ENCODE measurements around the gene CADM2. TPM values are rescaled to one million over a fixed set of nuclear protein-coding genes. Genes with fewer than 3 reads are reported as not detected.

Gene CADM2
- total RNA-seq, 1 experiment from 2014 or later = 10.9 TPM

DNA sequence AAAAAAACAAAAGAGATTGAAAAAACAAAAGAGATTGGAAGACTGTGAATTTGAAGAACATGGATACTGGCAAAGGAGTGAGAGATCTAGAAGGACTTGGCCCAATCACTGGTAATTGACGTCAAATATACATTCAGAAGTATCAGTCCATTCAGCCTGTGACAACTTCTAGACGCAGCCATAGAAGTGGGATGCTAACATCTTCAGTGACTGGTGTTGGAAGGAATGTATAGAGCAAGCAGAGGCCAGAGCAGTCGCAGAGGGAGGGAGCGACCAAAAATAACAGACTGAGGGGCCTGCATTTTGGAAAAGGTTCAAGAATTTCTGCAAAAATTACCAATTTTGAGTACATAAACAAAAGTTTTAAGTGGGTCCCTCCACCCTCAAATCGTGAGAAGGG, 473.3 kb downstream of the CADM2 start:
- no peak overlapping the region for H3K18ac ChIP-seq (ENCODE audit: insufficient read length, low read depth, low read length)
- H3K23ac ChIP-seq (ENCODE audit: insufficient read length, low read depth, low read length) = no peak overlapping the region
- no peaks in the 10 kb centered on the region for H3K23me2 ChIP-seq (ENCODE audit: insufficient read length, low read depth, low read length, poor library complexity, severe bottlenecking)
- H3K27ac ChIP-seq (ENCODE audit: insufficient read length, low read depth, low read length) = no peak overlapping the region
- Mint-ChIP-seq H3K27ac (no peak overlapping the region; a peak in 2 of 7 replicates), H3K4me1 (peaks cover 0 to 1% of the 10 kb centered on the region in 2 experiments; a peak in 1 of 4 replicates), H3K9me3 (peaks cover 5 to 6% of the 10 kb centered on the region in 2 experiments; a peak in 4 of 5 replicates), H3K27me3 (ENCODE audit: low read depth) (no peaks in the 10 kb centered on the region), H3K4me3 (no peak overlapping the region), H3K36me3 (ENCODE audit: insufficient read depth in 1 of 3, low read depth in 3 of 3) (peaks cover 0 to 3% (median 0%) of the 10 kb centered on the region in 3 experiments; a peak in 2 of 7 replicates)
- no peak overlapping the region for H3K14ac ChIP-seq (ENCODE audit: insufficient read depth, low read length)
- H3K4ac ChIP-seq (ENCODE audit: low read depth, low read length) = no peak overlapping the region
- no peaks in the 10 kb centered on the region for H3K9me3 ChIP-seq (ENCODE audit: control insufficient read depth, low read depth, low read length)
- H4K8ac ChIP-seq (replicated peaks; ENCODE audit: insufficient read length, low read depth, low read length) = no peak overlapping the region
- no peak overlapping the region for H3K4me2 ChIP-seq (ENCODE audit: insufficient read depth, insufficient read length, low read length)
- H3K27me3 ChIP-seq (ENCODE audit: insufficient read depth, low read length) = no peaks in the 10 kb centered on the region
- H3K56ac ChIP-seq (ENCODE audit: insufficient read length, low read depth, low read length) = no peak overlapping the region
- no peak overlapping the region for H3K9ac ChIP-seq (ENCODE audit: extremely low read depth, insufficient read length, low read length)
- H4K91ac ChIP-seq (ENCODE audit: insufficient read length, low read depth, low read length) = no peak overlapping the region
- no peak overlapping the region for H4K5ac ChIP-seq (ENCODE audit: insufficient read length, low read depth, low read length)
- H2BK5ac ChIP-seq (ENCODE audit: insufficient read length, low read length) = no peak overlapping the region
- H4K20me1 ChIP-seq (ENCODE audit: control insufficient read depth, insufficient read depth, insufficient read length) = no peaks in the 10 kb centered on the region
- H3K79me1 ChIP-seq (ENCODE audit: insufficient read depth, low read depth, low read length, poor library complexity, severe bottlenecking) = no peaks in the 10 kb centered on the region
- H3K4me1 ChIP-seq (ENCODE audit: insufficient read depth, low read length) = peaks cover under 1% of the 10 kb centered on the region; the same call in 1 of the 2 replicates
- H2AK5ac ChIP-seq (ENCODE audit: insufficient read length, low read length) = no peak overlapping the region
- no peak for DNase-seq
- H2BK20ac ChIP-seq (ENCODE audit: low read depth, low read length, poor library complexity, severe bottlenecking) = no peak overlapping the region
- no peak overlapping the region for H3T11ph ChIP-seq (ENCODE audit: low read length)
- no peaks in the 10 kb centered on the region for H3K79me2 ChIP-seq (ENCODE audit: insufficient read depth, low read length)
- no peak overlapping the region for H2BK12ac ChIP-seq (ENCODE audit: insufficient read length, low read depth, low read length)
- no peak overlapping the region for H2AFZ ChIP-seq (ENCODE audit: low read length)
- TF ChIP-seq, protein P1, sequence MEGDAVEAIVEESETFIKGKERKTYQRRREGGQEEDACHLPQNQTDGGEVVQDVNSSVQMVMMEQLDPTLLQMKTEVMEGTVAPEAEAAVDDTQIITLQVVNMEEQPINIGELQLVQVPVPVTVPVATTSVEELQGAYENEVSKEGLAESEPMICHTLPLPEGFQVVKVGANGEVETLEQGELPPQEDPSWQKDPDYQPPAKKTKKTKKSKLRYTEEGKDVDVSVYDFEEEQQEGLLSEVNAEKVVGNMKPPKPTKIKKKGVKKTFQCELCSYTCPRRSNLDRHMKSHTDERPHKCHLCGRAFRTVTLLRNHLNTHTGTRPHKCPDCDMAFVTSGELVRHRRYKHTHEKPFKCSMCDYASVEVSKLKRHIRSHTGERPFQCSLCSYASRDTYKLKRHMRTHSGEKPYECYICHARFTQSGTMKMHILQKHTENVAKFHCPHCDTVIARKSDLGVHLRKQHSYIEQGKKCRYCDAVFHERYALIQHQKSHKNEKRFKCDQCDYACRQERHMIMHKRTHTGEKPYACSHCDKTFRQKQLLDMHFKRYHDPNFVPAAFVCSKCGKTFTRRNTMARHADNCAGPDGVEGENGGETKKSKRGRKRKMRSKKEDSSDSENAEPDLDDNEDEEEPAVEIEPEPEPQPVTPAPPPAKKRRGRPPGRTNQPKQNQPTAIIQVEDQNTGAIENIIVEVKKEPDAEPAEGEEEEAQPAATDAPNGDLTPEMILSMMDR (conservative IDR thresholded peaks at IDR 0.05) = no peak
- H2BK15ac ChIP-seq (ENCODE audit: low read depth, low read length) = no peak overlapping the region
- no CpG with 5 or more reads among the region's 5 CpGs for WGBS (ENCODE audit: extremely low coverage, insufficient read length, low lambda C conversion rate)
- H2BK120ac ChIP-seq (ENCODE audit: low read depth, low read length, poor library complexity, severe bottlenecking) = no peak overlapping the region

Measured in H9 (cell line).